PC-3 (cell line): ENCODE data around the gene CPSF4L.

Experiments
- EZH2 ChIP-seq: fragments of 300-600 bp; sonication (generic); IDR thresholded peaks from one replicate; pipeline ENCODE4 v1.6.1; 2017; ENCODE audit warnings: antibody characterized with exemption, mild to moderate bottlenecking, low read length; ENCODE audit not compliant: unreplicated experiment
- TF ChIP-seq, protein P1 (sequence below): fragments of 300-600 bp; sonication (generic); conservative IDR thresholded peaks from 2 replicates; pipeline ENCODE4 v1.5.1; 2017; ENCODE audit warnings: antibody characterized with exemption, low read depth, mild to moderate bottlenecking, low read length

DNA sequence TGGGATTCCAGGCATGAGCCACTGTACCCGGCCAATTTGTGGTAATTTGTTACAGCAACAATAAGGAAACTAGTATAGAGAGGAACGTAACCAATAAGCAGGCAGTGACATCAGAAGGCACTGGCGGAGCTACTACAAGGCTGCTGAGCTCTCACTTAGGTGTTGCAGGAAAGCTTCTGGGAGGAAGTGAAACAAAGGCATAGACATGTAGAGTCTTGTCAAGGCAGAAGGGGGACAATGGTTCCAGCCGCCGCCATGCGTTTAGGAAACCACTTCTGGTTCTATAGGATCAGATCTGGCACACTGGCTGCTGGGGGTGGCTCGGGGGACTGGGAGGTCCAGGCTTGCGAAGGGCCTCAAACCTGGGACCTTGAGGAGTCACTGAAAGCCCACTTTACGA is 9.4 kb upstream of the CPSF4L start:
- TF ChIP-seq, protein P1, sequence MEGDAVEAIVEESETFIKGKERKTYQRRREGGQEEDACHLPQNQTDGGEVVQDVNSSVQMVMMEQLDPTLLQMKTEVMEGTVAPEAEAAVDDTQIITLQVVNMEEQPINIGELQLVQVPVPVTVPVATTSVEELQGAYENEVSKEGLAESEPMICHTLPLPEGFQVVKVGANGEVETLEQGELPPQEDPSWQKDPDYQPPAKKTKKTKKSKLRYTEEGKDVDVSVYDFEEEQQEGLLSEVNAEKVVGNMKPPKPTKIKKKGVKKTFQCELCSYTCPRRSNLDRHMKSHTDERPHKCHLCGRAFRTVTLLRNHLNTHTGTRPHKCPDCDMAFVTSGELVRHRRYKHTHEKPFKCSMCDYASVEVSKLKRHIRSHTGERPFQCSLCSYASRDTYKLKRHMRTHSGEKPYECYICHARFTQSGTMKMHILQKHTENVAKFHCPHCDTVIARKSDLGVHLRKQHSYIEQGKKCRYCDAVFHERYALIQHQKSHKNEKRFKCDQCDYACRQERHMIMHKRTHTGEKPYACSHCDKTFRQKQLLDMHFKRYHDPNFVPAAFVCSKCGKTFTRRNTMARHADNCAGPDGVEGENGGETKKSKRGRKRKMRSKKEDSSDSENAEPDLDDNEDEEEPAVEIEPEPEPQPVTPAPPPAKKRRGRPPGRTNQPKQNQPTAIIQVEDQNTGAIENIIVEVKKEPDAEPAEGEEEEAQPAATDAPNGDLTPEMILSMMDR: no peak
- no peak for TF ChIP-seq EZH2
